SIG-M5 treated with dmso at 0.1 percent for 504 hours (cell line): ENCODE results near the gene NHSL2.
"Not testable (repeated sequence)": the region's sequence is repeated elsewhere in the genome, so short reads cannot be mapped to it uniquely, and the experiment has no call there.

Source experiments
- DNase-seq: peaks from one replicate; lab custom pipeline; 2025; ENCODE audit not compliant: unreplicated experiment; lab: John Stamatoyannopoulos, UW

The NHSL2 gene

DNA sequence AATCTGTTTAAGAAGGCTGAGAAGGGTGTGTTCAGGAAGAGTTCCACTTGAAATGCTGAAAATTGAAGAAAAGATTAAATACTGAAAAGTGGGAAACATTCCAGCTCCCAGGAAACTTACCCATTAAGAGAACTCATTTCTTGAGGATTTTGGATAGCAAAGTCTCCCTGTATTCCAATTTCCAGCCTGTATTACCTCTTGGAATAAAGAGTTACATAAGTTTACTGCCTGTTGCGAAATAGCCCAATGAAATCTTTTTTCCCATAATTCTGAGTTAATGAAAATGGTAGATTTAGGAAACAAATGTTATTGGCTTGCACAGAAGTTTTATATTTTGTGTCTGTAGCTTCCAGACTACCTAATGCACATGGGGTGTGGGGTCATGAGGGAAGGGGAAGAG, 12.0 kb downstream of the NHSL2 start:
- DNase-seq = no peak

- DNase-seq = no peak
Measured at GRCh38 chrX:71923516-71923915, 12.9 kb downstream of the NHSL2 start.

DNA sequence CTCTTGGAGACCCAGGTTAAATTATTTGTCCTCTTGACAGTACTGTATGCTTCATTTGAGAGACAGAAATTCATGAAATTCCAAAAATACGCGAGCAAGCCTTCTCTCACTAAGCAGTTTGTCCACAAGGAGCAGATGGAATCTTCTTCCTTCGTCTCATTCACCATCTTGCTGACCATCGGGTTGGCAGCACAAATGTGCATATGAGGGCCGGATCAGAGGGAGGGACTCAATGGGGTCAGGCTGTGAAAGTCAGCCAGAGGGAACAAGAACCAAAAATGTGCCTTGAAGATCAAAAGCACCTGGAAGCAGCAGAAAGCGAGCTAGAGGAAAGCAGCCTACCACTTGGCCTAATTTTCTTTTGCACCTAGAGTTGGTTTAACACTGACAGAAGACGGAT, 16.4 kb downstream of the NHSL2 start:
- no peak for DNase-seq

- no peak for DNase-seq
Measured at GRCh38 chrX:71928856-71929255, 18.2 kb downstream of the NHSL2 start.

DNA sequence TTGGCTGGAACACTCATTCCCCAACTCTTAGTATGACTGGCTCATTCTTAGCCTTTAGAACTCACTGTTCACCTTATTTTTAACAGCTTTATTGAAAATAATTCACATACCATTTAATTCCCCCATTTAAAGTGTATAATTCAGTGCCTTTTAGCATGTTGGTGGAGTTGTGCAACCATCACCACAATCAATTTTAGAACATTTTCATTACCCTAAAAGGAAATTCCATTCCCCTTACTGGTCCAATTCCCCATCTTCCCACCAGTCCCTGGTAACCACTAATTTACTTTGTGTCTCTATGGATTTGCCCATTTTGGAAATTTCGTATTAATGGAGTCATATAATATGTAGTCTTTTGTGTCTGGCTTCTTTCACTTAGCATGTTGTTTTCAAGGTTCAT, 19.7 kb downstream of the NHSL2 start:
- DNase-seq = no peak

DNA sequence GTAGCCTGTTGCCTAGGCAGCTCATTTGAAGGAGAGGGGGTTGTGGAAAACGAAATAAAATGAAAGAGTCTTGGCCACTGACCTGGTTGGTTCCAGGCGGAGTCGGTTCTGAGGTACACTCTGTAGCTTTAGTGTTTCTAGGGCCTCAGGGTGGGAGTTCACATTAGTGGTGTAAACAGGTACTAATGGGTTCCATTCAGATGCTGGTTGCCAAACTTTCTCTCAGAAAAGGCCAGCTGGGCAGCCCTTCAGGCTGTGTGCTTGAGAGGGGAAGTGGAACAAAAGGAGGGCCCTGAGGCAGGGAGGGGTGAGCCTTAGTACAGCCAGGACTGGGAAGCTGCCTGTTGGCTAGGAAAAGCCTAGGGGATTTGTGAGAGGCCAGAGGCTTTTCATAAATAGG, 24.8 kb downstream of the NHSL2 start:
- no peak for DNase-seq

DNA sequence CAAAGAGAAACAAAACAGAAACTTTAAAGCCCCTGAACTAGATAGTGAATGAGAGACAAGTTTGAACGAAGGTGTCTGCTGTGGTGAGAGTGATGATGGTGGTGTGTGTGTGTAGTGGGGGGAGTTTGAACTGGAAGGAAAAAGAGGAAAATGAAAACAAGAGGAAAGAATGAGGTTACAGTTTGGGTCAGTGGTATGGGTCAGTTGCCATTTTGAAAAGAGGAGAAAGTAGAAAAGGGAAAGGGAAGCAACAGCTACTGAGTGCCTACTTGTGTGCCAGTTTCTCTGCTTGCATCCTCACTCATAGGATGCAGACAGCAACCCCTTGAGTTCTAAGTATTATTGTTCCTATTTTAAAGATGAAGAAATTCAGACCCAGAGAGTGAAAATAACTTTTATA, 26.0 kb downstream of the NHSL2 start:
- DNase-seq = no peak

DNA sequence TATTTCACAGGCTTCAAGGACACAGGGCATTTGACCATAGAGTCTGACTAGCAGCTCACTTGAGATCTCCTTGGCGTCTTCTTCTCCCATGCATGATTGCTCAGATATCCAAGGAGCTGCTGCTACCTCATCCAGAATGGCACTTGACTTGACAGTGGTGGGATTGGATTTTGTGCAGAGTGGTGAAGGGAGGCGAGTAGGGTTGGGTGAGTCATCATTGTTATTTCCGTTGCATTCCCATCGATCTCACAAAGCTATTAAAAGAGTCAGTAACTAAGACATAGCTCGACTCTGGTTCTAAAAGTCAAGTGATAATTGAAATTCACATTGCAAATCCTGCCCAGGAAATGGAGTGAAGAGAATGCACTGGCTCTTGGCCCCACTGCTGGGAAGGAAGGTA, 27.7 kb downstream of the NHSL2 start:
- DNase-seq = no peak

DNA sequence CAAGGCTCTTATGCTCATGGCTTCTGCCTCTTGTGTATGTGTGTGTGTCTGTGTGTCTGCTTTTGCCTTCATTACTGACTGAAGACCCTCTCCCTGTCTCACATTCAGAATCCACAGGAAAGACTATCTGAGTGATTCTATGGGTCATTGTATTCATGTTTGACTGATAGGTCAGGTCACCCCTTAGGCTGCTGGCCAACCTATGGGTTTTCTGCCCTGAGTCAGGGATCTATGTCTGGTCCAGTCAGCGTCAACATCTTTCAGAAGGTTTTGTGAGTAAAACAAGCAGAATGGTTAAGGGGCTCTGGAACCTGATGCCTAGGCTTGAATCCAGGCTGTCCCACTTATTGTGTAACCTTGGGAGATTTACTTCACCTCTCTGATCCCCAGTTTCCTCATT, 30.5 kb downstream of the NHSL2 start:
- DNase-seq = no peak

DNA sequence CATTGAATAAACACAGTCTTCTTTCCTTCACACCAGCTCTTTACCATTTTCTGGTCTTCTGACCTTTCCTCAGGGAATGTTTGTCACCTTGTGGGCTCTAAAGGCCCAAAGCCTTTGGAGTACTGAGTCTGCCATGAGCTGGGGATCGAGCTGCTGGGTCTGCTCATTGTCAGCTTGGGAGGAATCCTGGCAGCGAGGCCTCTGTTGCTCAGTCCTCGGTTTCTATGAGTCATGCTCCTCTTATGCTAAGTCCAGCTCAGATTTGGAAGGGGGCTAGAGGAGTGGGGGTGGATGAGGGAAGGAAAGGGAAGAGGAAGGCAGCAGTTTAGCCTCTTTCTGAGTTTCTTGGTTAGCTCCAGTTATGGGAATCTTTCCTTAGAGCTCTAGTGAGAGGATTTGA, 31.1 kb downstream of the NHSL2 start:
- DNase-seq = no peak

DNA sequence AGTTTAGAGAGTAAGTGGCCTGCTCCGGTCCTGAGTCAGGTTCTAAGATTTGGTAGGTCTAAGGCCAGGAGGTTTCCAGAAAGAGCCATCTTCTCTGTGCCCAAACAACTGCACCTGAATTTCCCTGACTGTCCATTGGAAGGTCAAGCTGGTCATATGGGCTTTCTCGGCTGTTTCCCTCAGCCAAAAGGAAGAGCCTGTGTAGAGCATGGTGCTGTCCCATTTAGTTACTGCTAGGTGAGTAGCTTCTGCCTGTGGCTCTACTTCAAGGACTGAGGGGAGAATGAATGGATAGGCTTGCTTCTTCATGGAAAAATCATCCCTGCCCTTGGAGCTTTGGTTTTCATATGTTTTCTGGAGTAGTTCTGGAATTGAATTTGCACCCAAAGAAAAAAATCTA, 33.7 kb downstream of the NHSL2 start:
- no peak for DNase-seq

GRCh38 chrX:71945237-71945805, 34.7 kb downstream of the NHSL2 start:
- no peak for DNase-seq

GRCh38 chrX:71949363-71949762, 38.7 kb downstream of the NHSL2 start:
- no peak for DNase-seq

DNA sequence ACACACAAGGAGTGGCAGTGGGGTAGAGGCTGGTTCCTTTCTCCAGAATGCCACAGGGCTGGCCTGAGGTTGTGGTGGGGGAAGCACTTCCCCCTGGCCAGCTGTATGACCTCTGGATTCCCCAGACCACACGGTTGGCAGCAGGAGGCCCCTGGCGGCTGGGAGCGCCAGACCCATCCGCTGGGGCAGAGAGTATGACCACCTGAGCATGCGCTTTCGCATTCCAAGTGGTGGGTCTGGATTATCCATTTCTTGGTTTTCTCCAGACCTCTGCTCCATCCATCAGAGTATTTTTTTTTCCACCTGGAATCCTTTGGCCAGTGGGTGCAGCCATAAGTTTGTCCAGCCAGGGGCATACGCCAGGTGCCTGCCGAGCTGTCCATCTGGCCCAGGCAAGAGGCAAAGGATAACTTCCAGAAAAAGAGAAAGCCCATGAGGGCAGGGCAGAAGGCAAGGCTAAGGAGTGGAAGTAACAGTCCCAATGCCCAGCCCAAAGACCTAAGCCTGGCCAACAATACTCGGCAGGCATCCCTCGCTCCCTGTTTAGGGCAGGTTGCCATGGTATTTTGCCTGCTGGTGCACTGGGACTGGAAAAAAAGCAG, 39.3 kb downstream of the NHSL2 start:
- no peak for DNase-seq

GRCh38 chrX:71953391-71953790, 42.7 kb downstream of the NHSL2 start:
- DNase-seq = no peak

GRCh38 chrX:71953946-71954345, 43.3 kb downstream of the NHSL2 start:
- no peak for DNase-seq

DNA sequence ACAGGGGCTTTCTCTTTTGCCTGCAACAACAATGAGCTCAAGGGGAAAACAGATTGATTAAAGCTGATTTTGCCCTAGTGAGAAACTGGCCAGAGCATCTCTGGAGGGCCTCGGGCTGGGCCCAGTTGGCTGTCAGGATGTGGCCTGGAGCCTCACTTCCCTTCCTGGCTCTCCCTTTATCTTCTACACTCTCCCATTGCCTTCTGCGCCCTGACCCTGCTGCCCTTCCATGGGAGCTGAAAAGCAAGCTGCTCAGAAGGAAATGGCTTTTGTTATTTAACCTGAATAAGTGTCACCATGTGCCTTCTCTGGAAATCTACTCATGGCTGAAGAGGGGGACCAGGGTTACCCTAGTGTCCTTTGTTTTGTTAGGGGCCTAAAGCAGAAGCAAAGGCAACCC, 43.8 kb downstream of the NHSL2 start:
- DNase-seq = no peak

DNA sequence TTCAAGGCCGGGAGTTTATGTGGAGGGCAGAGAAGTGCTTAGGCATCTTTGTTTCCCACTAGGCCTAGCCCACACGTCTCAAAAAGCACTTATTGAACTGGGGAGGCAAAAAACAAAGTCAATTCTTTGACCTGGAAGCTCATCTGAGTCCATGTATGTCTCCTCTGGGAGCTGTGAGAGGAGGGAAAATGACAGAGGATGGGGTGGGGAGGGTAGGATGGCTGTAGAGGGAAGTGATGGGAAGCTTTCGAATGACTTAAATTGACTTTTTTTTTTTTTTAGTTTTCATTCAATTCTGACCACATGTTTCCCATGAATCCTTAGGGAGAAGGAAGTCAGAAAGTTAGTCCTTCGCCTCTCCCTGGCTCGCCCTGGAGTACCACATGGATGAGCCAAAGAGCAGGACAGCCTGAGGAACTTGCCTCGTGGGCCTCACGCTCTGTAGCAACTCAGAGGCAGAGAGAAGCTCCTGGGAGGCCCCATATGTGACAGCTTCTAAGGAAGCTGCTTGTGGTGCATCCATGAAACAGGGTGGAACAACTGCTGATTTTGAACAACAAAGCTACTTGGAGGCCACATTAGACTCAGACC, 45.0 kb downstream of the NHSL2 start:
- DNase-seq = no peak

DNA sequence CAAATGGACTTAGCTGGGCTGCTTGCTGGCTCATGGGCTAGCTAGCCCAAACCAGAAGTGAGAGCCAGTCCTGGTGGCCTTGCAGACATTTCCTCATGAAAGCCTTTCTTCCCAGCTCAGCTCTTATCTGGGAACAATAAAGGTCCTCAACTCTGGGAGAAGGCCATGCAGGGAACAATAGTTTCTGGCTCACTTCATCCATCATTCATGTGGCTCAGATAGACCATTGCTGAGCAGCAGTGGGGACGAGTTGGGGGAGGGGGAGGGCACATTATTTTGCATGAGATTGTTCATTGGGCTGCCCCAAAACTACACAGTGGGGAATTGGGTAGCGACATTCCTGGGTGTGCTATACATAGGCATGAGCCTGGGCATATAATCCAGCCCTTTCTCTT, 47.6 kb downstream of the NHSL2 start:
- no peak for DNase-seq

DNA sequence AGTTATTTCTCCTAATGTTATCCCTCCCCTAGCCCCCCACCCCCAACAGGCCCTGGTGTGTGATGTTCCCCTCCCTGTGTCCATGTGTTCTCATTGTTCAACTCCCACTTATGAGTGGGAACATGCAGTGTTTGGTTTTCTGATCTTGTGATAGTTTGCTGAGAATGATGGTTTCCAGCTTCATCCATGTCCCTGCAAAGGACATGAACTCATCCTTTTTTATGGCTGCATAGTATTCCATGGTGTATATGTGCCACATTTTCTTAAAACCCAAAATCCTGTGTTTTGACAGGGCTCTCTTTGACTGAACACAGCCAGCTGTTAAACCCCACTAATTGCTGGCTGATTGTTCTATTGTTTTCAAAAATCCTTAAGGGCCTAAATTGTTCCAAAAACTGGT, 53.5 kb downstream of the NHSL2 start:
- DNase-seq = not testable (repeated sequence)

DNA sequence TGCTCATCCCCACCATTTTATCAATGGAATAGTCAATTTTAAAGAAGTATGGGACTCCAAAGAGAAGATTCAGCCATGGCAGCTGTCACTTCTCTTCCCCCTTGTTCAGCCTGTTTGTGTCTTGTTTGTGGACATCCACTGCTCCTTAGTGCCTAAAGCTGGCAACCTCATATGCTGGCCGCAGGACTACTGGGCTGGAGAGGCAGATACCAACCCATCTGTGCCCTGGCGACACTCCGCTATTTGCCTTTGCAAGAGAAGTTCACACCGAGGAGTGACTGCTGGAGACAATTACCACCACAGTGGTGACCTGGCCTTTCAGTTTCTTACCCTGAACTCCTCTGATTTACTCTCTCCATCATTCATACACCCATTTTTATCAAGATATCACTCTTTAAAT, 64.3 kb downstream of the NHSL2 start:
- no peak for DNase-seq

DNA sequence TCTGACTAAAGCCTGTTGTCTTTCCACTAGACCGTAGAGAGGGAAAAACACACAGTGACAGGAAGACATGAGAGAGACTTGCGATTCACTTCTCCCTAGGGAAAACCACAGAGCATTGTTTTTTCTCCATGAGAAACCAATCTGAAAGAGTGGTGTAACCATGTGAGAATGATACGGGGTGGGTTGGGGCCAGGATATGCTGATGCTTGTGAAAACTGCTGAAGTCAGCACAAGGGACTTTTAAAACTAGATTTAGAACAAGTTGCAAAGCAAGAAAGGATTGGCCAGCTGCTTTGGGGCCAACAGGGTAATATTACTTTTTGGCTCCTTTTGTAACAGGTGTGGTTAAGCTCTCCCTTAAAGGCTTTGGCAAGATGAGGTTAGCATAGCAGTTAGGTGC, 66.1 kb downstream of the NHSL2 start:
- DNase-seq = no peak

GRCh38 chrX:71978164-71978563, 67.5 kb downstream of the NHSL2 start:
- no peak for DNase-seq
